ENCODE measurements around the gene CCDC116. TPM values are rescaled to one million over a fixed set of nuclear protein-coding genes. Genes with fewer than 3 reads are reported as not detected.
"Not testable (repeated sequence)": the region's sequence is repeated elsewhere in the genome, so short reads cannot be mapped to it uniquely, and the experiment has no call there.

Gene CCDC116
- total RNA-seq, 1 experiment from 2014 or later, result 0.07 TPM

DNA sequence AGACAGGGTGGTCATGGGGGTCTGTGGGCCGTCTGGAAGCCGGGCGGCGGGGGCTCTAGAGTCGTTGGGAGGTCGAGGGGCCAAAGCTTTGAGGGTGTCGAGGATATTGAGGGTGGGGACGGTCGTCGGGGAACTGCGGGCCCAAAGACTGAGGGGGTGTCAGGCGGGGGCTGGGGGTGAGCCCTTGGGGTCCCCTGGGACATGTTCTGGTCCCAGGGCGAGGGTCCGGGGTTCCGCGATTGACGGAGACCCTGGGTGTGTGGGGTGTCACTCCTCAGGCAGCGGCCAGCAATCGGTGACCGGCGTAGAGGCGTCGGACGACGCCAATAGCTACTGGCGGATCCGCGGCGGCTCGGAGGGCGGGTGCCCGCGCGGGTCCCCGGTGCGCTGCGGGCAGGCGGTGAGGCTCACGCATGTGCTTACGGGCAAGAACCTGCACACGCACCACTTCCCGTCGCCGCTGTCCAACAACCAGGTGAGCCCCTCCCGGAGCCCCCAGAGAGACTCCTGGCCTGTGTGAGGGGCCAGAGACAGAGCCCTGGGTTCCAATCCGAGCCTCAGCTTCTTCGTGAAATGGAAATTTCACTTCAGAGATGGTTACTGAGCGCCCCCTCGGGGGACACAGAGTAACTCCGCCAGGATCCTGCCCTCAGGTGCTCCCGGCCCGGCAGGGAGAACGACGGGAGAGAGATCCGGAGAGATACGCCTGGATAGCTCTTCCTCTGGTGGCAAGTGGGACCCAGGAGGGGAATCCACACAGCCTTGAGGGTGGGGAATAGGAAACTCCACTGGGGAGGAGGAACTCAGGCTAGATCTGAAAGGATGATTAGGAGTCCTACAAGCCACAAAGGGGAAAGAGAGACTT lies 10.3 kb downstream of the CCDC116 start:
- DNase-seq (ENCODE audit: low read depth), result peak; percentile 74
- in situ Hi-C loops (cut with HindIII; ENCODE audit: low pct_unique_long_range_greater_than_20kb, low sequenced_read_pairs), result no loop called here

DNA sequence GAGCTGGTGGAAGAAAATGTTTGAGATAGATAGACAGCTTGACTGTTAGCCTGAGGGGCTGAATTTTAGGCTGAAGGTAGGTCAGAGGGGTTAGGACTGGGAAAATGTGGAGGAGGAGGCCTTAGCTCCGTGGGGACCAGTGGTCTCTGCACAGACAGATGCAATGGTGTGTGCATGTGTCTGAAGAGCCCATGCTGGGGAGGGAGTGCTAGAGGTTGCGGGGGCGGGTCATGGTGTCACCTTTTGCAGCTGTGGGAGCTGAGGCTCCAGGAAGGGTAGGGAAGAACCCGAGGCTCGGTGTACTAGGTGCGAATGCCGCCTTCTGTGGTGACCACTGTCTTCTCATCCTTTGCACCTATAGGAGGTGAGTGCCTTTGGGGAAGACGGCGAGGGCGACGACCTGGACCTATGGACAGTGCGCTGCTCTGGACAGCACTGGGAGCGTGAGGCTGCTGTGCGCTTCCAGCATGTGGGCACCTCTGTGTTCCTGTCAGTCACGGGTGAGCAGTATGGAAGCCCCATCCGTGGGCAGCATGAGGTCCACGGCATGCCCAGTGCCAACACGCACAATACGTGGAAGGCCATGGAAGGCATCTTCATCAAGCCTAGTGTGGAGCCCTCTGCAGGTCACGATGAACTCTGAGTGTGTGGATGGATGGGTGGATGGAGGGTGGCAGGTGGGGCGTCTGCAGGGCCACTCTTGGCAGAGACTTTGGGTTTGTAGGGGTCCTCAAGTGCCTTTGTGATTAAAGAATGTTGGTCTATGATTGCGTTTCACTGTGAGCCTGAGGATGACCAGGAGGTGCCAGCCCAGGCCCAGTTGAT lies 11.2 kb downstream of the CCDC116 start:
- in situ Hi-C loops (cut with HindIII; ENCODE audit: low pct_unique_long_range_greater_than_20kb, low sequenced_read_pairs), result no loop called here
- no peak for DNase-seq (ENCODE audit: low read depth)

DNA sequence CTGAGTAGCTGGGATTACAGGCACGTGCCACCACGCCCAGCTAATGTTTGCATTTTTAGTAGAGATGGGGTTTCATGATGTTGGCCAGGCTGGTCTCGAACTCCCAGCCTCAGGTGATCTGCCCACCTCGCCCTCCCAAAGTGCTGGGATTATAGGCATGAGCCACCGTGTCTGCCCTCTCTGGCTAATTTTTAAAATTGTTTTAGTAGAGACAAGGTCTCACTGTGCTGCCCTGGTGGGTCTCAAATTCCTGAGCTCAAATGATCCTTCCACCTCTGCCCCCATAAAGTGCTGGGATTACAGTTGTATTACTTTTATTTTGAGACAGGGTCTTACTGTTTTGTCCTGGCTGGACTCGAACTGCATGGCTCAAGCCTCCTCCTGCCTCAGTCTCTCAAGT lies 13.0 kb downstream of the CCDC116 start:
- in situ Hi-C loops (cut with HindIII; ENCODE audit: low pct_unique_long_range_greater_than_20kb, low sequenced_read_pairs); DNase-seq (ENCODE audit: low read depth): not testable (repeated sequence)

DNA sequence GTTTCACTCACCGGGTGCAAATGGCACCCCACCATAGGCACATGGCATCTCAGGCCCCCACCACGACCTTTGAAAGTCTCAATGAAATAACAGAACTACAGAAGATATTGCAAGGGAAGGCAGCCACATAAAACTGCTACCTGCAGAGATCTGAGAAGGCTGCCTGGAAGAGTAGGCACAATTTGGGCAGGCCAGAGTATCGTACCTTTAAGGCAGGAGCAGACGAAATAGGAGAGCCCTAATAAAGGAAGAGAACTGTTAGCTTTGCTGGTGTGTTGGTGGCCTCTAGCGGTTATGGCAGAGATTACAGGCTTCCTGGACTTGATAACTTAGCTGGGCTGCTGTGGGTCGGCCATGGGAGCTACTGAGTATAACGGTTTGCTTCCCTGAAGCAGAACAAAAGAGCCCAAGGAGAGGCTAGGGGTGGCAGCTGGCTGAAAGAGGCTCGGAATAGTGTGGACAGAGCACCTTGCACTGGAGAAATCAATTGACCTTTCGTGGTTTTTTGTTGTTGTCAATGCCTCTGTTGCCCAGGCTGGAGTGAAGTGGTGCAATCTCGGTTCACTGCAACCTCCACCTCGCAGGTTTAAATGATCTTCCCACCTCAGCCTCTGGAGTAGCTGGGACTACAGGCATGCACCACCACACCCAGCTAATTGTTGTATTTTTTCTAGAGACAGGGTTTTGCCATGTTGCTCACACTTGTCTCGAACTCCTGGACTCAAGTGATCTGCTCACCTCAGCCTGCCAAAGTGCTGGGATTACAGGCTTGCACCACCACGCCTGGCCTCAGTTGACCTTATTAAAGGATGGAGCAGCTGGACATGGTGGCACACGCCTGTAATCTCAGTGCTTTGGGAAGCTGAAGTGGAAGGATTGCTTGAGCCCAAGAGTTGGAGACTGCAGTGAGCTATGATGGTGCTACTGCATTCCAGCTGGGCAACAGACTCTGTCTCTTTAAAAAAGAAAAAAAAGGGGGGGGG lies 14.3 kb downstream of the CCDC116 start:
- in situ Hi-C loops (cut with HindIII; ENCODE audit: low pct_unique_long_range_greater_than_20kb, low sequenced_read_pairs), result no loop called here
- DNase-seq (ENCODE audit: low read depth), result peak; percentile 58

DNA sequence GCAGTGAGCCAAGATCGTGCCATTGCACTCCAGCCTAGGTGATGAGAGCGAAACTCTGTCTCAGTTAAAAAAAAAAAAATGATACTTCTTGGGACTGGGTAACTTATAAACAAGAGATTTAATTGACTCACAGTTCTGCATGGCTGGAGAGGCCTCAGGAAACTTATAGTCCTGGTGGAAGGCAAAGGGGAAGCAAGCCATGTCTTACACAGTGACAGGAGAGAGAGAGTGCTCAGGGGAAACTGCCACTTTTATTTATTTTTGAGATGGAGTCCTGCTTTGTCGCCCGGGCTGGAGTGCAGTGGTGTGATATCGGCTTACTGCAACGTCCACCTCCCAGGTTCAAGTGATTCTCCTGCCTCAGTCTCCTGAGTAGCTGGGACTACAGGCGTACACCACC lies 17.7 kb downstream of the CCDC116 start:
- in situ Hi-C loops (cut with HindIII; ENCODE audit: low pct_unique_long_range_greater_than_20kb, low sequenced_read_pairs), result no loop called here
- peak; percentile 21 for DNase-seq (ENCODE audit: low read depth)

DNA sequence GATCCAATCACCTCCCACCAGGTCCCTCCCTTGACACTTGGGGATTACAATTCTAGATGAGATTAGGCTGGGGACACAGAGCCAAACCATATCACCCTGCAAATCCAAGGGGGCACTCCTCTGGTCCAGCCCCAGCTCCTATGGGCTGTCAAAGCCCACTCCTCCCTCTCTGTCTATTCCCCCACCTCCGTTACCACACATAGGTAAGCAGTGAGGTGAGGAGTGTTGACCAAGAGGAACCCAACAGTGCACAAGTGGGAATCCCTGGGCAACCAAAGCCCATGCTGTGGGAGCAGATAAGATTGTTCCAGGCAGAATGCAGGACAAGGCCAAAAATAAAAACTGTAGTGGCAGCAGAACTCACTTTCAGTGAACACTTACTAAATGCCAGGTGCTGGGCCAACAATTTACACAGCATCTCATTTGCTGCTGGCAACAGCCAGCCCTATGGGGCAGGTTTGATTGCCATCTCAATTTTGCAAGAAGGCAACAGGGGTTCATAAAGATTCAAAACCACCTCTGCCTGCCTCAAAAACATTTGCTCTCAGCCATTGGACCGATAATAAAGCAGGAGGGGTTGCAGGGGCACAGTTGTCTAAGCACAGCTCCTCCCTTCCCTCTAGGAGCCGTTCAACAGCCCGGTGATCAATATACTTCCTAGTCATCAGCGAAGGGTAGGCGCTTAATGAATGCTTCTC lies 18.4 kb downstream of the CCDC116 start:
- no peak for DNase-seq (ENCODE audit: low read depth)
- in situ Hi-C loops (cut with HindIII; ENCODE audit: low pct_unique_long_range_greater_than_20kb, low sequenced_read_pairs), result no loop called here

DNA sequence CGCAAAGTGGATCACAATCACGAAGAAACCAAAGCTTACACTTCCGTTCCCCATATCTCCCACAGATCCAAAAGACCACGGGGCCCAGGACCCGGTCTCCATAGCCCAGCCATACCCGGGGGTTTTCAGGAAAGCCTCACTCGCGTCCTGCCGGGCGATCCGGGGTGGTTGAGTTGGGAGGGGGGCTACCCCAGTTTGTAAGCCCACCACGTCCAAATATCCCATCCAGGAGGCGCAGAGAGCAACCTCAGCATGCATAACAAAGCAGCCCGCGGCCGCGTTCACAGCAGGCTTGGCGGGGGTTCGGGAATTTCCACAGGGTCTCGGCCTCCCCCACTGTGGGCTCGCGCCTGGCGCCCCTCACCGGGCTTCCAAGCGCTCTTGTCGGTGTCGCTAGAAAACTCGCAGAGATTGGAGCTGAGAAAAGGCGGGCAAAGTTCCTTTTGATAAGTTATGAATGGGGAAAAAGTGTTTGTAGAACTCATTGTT lies 19.0 kb downstream of the CCDC116 start:
- no peak for DNase-seq (ENCODE audit: low read depth)
- in situ Hi-C loops (cut with HindIII; ENCODE audit: low pct_unique_long_range_greater_than_20kb, low sequenced_read_pairs), result no loop called here

DNA sequence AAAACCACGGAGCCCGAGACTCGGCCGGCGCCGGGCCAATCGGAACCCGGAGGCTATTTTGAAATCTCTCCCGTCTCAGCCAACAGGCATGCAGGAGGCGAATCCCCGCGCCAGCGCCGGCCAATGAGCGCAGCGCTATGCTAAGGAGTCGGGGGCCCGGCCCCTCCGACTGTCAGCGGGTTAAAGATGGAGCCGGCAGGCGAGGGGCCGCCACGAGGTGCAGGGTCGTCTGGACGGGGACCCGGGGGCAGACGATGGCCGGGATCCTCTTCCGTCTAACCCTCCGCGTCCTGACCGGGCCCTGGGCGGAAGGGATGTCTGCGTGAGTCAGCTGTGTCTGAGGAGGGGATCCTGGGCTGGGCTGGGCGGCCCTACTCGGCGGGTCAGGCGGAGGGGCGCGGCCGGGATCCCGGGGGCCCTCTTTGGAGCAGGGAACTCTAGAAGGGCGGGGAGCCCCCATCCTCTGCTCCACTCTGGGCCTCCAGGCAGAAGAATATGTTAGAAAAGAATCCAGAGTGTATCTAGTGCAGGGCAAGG lies 19.5 kb downstream of the CCDC116 start:
- DNase-seq (ENCODE audit: low read depth), result peak; percentile 86
- in situ Hi-C loops (cut with HindIII; ENCODE audit: low pct_unique_long_range_greater_than_20kb, low sequenced_read_pairs), result no loop called here

DNA sequence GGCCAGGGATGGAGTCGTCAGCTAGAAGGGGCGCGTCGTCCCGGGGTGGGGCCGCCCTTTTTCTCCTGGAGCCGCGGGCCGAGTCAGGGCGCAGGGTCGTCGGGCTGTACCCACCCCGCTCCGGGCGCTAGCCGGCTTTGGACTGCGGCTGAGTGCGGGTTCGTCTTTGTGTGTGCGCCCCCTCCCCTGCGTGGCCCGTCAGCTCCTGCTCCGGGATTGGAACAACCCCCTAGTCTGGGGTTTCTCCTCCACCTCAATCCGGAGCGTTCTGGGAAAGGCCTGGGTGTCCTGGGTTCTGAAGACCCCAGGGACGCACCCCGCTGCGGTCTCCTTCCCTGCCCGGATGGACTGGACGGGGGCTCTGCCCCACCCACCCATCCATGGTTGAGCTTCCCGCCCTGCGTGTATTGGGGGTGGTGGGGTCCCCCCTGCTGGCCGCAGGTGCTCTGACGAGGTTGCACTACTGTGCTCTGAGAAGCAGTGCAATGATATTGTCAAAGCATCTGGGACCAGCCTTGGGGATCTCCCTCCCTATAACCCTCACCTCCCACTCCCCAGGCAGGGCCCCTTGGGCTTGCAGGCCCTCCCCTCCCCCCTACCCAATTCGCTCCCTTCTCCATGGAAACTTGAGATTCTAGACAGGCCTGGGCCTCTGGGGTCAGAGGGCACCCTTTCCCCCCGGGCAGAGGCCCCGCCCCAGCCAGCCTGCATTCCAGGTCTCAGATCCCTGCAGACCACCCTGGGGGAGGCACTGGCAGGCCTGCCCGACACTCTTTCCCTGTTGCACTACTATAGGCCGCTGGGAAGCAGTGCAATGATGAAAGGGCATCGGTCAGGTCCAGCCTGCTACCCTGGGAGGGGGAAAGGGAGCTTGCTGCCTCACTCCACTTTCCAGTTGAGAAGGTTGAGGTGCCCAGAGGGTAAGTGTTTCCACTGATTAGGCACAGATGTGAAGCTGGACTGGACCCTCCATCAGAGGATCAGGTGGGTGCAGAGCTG lies 20.3 kb downstream of the CCDC116 start:
- in situ Hi-C loops (cut with HindIII; ENCODE audit: low pct_unique_long_range_greater_than_20kb, low sequenced_read_pairs), result no loop called here
- no peak for DNase-seq (ENCODE audit: low read depth)

DNA sequence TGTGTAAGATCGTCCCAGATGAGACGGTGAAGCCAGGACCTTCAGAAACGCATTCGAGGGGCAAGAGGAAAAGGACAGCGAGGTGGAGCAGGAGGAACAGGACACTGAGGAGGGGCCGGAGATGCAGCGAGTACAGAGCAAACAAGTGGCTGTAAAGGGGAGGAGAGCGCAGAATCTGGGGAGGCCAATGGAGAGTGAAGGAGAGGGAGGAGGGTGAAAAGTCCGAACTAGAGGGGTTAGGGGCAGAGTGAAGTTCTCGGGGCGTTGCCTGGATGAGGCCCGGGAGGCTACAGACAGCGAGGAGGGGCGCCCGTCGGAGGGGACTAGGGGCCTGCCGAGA lies 24.4 kb downstream of the CCDC116 start:
- in situ Hi-C loops (cut with HindIII; ENCODE audit: low pct_unique_long_range_greater_than_20kb, low sequenced_read_pairs), result no loop called here
- no peak for DNase-seq (ENCODE audit: low read depth)

DNA sequence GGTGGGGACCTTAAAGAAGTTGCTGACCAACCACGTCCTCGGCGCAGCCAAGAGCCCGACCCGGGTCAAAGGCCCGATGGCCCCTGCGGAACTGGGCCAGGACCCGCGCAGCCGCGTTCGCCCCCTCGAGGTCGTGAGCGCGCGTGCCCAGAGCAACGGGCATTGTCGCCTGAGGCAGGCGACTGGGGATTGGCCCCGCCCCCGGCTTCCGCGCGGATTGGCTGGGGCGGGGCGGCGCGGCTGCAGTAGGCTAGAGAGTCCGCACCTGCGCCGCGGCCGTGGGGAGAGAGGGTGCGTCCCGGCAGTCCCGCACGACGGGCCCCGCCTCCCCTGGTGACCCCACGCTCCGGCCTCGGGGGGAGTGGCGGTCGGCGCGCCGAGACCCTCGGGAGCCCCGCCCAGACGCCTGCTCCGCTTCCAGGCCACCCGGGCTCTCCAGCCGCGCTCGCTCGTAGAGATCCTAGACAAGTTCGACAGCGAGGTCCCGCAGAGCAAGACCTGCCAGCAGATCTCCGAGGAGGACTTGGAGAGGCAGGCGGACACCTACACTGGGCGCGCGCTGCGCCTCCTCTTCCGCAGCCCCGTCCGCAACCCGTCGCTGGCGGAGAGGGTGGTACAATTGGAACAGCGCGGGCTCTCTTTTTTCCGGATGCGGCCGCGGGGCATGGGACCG lies 24.9 kb downstream of the CCDC116 start:
- in situ Hi-C loops (cut with HindIII; ENCODE audit: low pct_unique_long_range_greater_than_20kb, low sequenced_read_pairs), result no loop called here
- DNase-seq (ENCODE audit: low read depth), result peak; percentile 90

DNA sequence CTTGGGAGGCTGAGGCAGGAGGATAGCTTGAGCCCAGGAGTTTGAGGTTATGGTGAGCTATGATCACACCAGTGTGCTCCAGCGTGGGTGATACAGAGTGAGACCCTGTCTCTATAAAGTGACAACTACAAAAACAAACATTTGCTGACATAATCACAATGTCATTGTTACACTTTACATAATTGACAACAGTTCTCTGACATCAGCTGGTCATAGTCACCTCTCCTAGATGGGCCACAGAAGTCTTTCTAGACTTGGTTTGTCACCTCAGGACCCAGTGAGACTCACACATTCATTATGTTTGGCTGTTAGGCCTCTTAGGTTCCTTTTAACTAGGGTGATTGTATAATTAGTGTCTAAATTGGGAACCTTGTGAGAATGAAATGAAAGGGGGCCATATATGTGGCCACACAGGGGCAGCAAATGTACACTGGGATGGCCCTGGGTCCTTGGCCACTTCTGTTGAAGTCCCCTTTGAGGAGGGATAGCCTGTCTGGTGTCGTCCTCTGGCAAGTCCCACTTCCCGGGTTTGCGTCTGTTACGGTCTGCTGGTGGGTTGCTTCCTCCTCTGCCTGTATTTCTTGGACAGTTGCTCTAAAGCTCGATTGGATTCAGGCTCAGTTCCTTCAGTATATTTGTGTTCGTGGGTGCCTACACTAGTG lies 27.4 kb downstream of the CCDC116 start:
- no peak for DNase-seq (ENCODE audit: low read depth)
- in situ Hi-C loops (cut with HindIII; ENCODE audit: low pct_unique_long_range_greater_than_20kb, low sequenced_read_pairs), result no loop called here

DNA sequence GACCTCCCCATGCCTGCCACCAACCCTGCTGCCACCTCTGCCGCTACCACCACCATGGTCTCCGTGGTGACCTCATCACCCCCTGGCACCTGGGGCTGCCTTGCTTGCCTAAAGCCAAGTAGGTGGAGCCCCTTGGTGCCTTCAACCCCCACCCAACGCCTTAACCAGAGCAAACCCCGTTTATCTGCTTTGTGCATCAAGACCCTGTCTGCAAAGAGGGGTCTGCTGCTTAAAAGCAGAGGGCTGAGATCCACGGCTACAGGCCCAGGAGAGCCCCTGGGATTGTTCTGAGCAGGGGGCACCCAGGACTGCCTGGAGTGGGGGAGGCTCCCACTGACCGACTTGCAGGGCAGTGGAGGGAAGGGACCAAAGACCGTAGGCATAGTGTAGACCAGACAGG lies 28.3 kb downstream of the CCDC116 start:
- DNase-seq (ENCODE audit: low read depth), result no peak
- in situ Hi-C loops (cut with HindIII; ENCODE audit: low pct_unique_long_range_greater_than_20kb, low sequenced_read_pairs), result no loop called here

DNA sequence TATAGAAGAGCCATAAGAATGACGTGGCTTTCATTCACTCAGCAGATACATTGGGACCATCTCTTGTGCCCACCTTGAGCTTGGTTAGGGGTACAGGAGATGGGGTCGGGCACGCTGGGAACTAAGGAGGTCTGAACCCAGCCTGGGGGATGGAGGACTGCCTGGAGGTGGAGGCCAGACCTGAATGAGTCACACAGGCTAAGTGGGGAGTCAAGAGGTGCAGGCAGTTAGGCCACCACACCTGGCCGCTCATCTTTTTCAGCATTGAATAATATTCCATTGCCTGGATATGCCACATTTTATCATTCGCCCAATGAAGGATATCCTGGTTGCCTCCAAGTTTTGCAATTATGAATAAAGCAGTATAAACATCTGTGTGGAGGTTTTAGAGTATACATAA lies 29.4 kb downstream of the CCDC116 start:
- in situ Hi-C loops (cut with HindIII; ENCODE audit: low pct_unique_long_range_greater_than_20kb, low sequenced_read_pairs), result no loop called here
- no peak for DNase-seq (ENCODE audit: low read depth)

DNA sequence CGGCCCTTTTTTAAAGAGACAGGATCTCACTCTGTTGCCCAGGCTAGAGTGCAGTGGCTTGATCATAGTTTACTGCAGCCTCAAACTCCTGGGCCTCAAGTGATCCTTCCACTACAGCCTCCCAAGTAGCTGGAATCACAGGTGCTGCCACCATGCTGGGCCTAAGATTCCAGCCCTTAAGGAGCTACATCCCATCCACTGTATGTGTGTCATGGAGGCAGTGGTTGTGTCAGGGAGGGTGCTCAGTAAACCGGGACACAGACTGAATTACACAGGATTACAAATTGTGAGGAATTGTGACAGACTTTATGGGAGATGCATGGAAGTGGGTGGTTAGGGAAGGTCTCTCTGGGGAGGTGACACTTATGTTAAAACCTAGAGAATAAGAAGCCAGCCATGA lies 31.2 kb downstream of the CCDC116 start:
- no peak for DNase-seq (ENCODE audit: low read depth)
- in situ Hi-C loops (cut with HindIII; ENCODE audit: low pct_unique_long_range_greater_than_20kb, low sequenced_read_pairs), result no loop called here

All from Caki2 (cell line).